Right lung (tissue), 5 donors: ENCODE measurements around the gene FOXL1. TPM values are rescaled to one million over a fixed set of nuclear protein-coding genes. Genes with fewer than 3 reads are reported as not detected.

Experiments used
- DNase-seq, 2 donors: peaks; one replicate each; pipeline ENCODE4 v3.0.0-alpha.2; 2013
- polyA plus RNA-seq, 5 donors: library from polyadenylated mRNA; unstranded; fragments of 120-200 nt; gene quantifications; one replicate each; pipeline versions ENCODE4 v1.2.1 to v1.2.3, GENCODE V29; 2013; ENCODE audit warnings: inconsistent platforms in 1 of 5, low replicate concordance in 1 of 5; ENCODE audit not compliant: insufficient read length in 5 of 5, insufficient read depth in 1 of 5

FOXL1 gene
- polyA plus RNA-seq, 5 donors, result 5.0 to 6.4 (median 5.2) TPM

GRCh38 chr16:86598607-86599565 lies 20.5 kb downstream of the FOXL1 start:
- no peak for DNase-seq

- no peak for DNase-seq
These were observed 23.0 kb downstream of the FOXL1 start for GRCh38 chr16:86601356-86601755.

DNA sequence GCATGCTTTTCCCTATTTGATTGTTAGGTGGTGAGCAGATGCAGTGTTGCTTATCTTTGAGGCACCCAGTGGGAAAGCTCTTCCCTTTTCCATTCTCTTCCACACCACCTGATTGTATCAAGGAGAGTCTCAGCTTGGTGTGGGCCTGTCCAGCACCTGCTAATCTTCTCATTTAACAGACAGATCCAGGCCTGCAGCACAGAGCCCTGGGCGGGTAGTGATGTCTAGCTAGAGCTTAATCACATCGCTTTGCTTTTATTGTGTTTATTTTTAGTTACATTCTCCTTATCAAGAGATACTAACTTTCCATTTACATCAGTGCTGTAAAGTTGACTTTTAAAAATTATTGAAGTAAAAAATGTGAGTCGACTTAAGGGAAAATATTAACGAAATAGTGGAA lies 24.2 kb downstream of the FOXL1 start:
- DNase-seq, result no peak

DNA sequence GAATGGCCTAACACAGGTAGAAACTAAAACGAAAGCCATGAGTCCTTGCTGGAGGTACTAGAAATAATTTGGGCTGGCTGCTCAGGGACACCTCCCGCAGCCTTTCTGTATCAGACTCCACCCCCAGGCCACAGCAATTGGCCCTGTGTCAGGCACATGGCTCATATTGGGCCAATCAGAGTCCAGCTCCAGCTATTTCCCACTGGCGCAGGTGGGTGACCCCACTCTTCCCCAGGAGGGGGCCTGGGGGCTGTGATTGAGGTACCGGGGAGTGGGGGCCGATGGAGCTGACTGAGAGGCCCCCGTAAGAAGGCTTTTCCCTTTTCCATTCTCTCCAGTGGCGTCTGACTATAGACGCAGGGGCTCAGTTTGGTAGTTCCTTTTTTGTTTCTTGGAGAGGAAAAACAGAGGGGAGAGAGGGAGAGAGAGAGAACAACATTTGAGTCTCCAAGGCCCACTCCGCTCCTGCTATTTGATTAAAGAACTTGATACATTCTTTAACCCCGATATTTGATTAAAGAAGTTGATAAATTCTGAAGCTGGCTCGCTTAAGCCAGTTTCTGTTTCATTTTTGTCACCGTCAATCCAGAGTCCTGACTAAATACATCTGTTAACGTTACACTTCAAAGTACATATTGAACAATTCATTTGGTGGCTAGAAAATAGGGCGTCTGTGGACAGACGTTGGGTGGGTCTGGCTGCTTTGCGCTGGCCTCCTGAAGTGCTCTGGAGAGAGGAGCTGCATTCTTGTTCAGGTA lies 26.3 kb downstream of the FOXL1 start:
- DNase-seq, result no peak

- no peak for DNase-seq
These were observed 27.6 kb downstream of the FOXL1 start for GRCh38 chr16:86605950-86606349.

GRCh38 chr16:86608301-86608747 lies 30.0 kb downstream of the FOXL1 start:
- DNase-seq, result no peak

- DNase-seq, result no peak
These were observed 30.8 kb downstream of the FOXL1 start for GRCh38 chr16:86609115-86609514.

GRCh38 chr16:86609661-86610060 lies 31.3 kb downstream of the FOXL1 start:
- no peak for DNase-seq

DNA sequence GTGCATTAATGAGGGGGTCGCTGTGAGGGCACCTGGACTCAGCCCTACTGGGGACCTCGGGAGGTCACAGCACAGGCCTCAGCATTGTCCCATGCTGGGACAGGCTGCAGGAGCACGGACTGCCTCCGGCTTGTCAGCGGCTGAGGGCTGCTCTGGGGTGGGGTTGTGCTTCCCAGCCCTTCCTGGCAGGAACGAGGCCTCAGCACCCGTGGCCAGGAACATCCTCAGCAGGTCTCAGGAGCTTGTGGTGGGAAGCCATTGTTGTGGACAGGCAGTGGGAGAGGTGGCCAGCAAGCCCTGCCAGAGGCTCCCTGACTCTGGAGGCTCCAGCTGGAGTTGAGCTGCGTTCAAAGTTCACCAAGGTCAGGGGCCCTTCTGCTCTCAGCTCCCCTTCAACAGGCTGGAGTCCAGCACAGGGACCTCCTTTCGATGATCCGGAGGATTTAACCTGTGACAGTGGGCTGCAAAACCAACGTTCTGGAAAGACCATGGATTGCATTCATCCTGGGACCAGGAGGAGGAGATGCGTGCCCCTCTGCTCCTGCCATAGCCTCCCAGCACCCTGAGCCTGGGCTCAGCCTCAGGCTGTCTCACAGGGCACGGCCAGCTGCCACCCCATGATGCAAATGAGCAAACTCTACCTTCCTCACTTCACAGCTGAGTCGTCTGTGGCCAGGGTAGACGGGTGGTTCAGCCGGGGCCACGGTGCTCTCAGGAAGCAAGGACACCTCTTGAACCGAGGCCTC lies 32.6 kb downstream of the FOXL1 start:
- DNase-seq, result no peak

DNA sequence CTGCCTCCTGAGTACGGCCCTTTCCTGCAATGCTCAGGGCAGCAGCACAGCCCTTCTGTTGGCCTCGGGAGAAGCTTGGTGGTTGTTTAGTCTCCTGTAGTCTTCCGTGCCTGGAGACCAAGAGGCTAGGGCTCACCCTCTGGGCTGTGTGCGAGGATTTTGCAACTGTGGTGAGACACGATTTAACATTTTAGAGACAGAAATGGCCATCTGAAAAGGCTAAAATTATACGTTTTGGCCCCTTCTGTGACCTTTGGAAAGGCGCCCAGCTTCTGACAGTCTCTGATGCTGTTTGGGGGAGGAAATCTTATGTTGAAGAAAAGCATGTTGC lies 33.1 kb downstream of the FOXL1 start:
- DNase-seq, result peak; percentile 82 to 85

- no peak for DNase-seq
These were observed 33.6 kb downstream of the FOXL1 start for GRCh38 chr16:86611941-86612340.

GRCh38 chr16:86614699-86615098 lies 36.4 kb downstream of the FOXL1 start:
- no peak for DNase-seq

DNA sequence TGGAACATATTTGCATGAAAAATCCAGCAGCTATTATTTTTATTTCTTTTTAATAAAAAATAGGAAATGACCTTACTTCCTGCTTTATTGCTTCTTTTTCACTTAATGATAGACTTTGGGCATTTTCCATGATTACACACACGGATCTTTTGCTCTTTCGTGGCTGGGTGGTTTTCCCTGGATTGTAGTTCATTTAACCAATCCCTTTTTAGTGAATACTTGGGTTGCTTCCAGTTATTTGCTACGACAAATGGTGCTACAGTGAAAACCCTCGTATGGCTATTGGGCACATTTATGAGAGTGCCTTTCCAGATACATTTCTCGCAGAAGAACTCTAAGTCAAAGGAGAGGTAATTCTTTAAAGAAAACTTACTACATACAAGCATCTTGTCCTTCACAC lies 38.6 kb downstream of the FOXL1 start:
- peak; percentile 12 to 19 for DNase-seq

DNA sequence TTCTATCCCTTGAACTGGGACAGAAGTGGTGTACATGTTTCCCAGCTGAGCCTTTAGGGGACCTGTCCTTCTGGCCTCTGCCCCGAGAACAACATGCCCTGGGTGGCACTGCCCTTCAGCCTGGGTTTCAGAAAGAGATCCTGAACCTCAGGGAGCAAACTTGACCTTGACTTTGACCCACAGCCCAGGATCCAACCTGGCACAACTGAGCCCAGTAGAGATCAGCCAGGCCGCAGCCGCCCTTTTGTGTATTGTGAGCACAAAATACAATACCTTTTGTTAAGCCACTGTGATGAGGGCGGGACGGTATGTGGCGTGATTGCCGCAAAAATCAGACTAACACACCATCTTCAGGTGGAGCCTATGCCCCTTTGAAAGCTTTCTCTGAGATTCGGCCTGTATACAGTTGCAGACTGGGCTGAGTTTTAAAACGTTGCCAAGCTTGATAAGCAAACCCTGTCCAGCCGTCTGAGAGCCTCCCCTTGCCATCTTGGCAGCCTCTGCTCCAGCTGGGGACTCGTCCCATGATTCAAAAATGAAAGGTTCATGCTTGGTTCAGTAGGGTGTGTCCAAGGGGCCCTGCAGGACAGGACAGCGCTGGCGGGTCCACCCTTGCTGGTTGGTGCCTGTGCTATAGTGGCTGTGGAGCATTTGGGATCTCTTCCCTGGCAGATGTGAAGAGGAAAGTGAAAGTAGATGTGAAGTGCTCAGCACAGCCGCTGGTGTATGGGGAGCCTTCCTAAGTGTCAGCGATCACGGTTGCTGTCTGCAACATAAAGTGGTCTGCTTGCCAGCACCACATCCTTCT lies 40.3 kb downstream of the FOXL1 start:
- peak; percentile 16 to 24 for DNase-seq

GRCh38 chr16:86619239-86619794 lies 41.0 kb downstream of the FOXL1 start:
- no peak for DNase-seq

- no peak for DNase-seq
These were observed 41.8 kb downstream of the FOXL1 start for GRCh38 chr16:86620184-86620583.

DNA sequence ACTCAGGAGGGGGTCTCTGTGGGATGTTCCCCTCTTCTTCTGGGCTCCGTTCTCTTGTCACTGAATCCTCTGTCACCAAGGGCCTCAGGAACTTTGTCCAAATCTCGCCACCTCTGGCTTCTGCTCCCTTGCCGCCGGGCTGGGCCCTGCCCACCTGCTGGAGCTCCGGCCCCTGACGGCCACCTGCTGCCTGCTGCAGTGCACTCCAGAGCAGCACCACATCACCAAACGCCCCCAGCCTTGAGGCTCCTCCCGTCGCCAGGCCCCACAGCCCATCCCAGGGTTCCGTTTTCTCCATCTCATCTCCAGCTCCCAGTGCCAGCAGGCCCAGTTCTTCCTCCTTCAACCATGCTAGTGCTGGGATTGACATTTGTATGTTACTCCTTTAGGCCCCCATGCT lies 43.6 kb downstream of the FOXL1 start:
- DNase-seq, result no peak

DNA sequence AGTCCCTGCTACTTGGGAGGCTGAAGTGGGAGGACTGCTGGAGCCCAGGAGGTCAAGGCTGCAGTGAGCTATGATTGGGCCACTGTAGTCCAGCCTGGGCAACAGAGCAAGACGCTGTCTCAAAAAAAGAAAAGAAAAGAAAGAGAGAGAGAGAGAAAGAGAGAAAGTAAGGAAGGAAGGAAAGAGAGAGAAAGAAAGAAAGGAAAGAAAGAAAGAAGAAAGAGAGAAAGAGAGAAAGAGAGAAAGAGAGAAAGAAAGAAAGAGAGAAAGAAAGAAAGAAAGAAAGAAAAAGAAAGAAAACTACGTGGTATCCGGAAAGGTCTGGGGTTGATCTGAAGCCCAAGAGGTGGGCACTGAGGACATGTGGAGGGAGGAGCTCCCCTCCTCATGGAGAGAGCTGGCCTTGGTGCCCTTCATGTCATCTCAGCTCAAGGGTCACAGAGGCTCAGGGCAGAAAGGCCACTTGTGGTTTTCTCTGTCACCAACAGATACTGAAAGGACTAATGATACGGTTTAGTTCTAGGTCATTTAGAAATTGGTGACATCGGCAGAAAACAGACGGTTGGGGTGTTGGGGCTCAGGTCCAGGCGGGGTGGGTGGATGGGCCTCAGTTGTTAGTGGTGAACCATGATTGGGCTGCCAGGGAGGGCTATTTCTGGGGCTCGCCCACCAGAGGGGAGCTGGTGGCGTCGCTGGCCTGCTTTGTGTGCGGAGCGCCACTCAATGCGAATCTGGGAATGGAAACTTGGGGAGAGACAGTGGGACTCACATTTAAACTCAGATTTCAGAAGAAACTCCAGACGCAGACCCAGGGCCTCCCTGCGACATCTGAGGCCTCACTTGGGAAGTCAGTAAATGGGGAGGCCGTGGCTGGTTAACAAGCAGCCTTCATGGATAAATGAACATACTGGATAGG lies 44.6 kb downstream of the FOXL1 start:
- no peak for DNase-seq

GRCh38 chr16:86625029-86625428 lies 46.7 kb downstream of the FOXL1 start:
- DNase-seq, result no peak

DNA sequence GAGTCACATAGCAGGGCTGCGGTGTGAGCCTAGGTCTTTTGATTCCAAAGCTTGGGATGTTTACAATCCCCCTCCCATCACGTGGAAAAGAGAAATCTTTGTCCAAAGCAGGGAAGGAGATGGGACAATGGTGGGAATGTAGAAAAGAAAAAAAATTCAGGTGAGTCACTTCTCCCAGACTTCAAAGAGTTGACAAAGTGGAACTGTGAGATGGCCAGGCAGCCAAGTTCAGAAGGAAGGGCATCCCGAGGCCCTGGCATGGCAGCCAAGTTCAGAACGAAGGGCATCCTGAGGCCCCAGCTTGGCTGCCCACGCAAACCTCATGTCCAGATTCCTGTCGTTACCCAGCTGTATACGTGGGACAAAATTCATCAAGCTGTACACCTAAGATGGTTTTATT lies 47.5 kb downstream of the FOXL1 start:
- DNase-seq, result no peak
